ENCODE measurements around the gene EEF1G. TPM values are rescaled to one million over a fixed set of nuclear protein-coding genes. Genes with fewer than 3 reads are reported as not detected.

EEF1G gene
- total and polyA plus RNA-seq, 9 of the 15 experiments (the other 6 are each of a cell fraction or from before 2014, with no cell fraction given) = 985 to 2,349 (median 2,035) TPM

DNA sequence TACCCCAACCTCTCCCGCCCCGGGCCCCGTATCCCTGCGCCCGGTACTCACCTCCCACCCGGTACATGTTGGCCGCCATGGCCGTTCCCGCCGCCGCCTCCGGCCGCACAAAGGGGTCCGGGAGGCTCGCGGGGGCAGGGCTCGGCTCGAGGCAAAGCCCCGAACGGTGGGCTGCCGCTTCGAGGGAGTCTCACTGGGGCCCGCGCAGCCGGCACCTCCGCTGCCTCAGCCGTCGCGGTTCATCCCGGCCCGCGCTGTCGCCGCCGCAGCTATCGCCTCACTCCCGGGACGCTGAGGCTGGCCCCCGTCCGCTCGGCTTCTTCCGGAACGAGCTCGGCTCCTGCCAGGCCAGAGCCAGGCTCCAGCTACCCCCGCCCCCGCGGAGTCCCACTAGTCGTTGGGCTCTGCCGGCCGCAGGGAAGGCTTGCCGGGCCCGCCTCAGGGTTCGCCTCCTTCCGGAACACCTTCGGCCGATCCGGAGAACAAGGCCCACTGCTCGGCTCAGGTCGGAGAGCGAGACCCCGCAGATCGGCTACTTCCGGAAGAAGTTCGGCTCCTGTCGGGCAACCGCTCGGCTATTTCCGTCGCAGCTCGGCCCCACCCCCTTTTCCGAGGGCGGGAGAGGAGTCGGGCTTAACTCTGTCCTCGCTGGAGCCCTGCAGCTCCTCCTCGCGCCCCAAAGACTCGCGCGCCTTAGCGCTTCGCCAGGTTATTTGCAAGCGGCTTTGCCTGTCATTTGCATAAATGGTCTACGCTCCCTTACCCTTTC lies 27.9 kb upstream of the EEF1G start, which contains the start of gene MTA2 (continued):
- TF ChIP-seq, protein P1, sequence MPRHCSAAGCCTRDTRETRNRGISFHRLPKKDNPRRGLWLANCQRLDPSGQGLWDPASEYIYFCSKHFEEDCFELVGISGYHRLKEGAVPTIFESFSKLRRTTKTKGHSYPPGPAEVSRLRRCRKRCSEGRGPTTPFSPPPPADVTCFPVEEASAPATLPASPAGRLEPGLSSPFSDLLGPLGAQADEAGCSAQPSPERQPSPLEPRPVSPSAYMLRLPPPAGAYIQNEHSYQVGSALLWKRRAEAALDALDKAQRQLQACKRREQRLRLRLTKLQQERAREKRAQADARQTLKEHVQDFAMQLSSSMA (CRISPR knock-in tag; IDR thresholded peaks at IDR 0.05) = no peak
- TF ChIP-seq TAF15 (IDR thresholded peaks at IDR 0.05; ENCODE audit: low read depth, low read length) (no peak), ZNF785 (CRISPR knock-in tag; IDR thresholded peaks at IDR 0.05) (no peak), DNMT1 (IDR thresholded peaks at IDR 0.05) (no peak), ZNF830 (CRISPR knock-in tag; IDR thresholded peaks at IDR 0.05) (0 out of 2 replicates have a peak, but pooled peaks have one; percentile 36), TBP (optimal IDR thresholded peaks at IDR 0.05; ENCODE audit: low read depth, low read length) (peak; percentile 35), TCFL5 (CRISPR knock-in tag; conservative IDR thresholded peaks at IDR 0.05) (no peak), RBM14 (IDR thresholded peaks at IDR 0.05; ENCODE audit: borderline replicate concordance, insufficient read depth, low read depth, low read length) (no peak), PHB2 (IDR thresholded peaks at IDR 0.05; ENCODE audit: low read depth) (no peak), MTA3 (IDR thresholded peaks at IDR 0.05; ENCODE audit: borderline replicate concordance) (no peak), ZNF551 (CRISPR knock-in tag; IDR thresholded peaks at IDR 0.05) (no peak), RBM34 (IDR thresholded peaks at IDR 0.05; ENCODE audit: borderline replicate concordance, insufficient read depth, low read length) (peak; percentile 64; the same call in 1 of the 2 replicates), ZNF217 (CRISPR knock-in tag; IDR thresholded peaks at IDR 0.05) (no peak)
- TF ChIP-seq, protein P2, sequence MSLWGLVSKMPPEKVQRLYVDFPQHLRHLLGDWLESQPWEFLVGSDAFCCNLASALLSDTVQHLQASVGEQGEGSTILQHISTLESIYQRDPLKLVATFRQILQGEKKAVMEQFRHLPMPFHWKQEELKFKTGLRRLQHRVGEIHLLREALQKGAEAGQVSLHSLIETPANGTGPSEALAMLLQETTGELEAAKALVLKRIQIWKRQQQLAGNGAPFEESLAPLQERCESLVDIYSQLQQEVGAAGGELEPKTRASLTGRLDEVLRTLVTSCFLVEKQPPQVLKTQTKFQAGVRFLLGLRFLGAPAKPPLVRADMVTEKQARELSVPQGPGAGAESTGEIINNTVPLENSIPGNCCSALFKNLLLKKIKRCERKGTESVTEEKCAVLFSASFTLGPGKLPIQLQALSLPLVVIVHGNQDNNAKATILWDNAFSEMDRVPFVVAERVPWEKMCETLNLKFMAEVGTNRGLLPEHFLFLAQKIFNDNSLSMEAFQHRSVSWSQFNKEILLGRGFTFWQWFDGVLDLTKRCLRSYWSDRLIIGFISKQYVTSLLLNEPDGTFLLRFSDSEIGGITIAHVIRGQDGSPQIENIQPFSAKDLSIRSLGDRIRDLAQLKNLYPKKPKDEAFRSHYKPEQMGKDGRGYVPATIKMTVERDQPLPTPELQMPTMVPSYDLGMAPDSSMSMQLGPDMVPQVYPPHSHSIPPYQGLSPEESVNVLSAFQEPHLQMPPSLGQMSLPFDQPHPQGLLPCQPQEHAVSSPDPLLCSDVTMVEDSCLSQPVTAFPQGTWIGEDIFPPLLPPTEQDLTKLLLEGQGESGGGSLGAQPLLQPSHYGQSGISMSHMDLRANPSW (CRISPR knock-in tag; IDR thresholded peaks at IDR 0.05) = no peak
- TF ChIP-seq, protein P3, sequence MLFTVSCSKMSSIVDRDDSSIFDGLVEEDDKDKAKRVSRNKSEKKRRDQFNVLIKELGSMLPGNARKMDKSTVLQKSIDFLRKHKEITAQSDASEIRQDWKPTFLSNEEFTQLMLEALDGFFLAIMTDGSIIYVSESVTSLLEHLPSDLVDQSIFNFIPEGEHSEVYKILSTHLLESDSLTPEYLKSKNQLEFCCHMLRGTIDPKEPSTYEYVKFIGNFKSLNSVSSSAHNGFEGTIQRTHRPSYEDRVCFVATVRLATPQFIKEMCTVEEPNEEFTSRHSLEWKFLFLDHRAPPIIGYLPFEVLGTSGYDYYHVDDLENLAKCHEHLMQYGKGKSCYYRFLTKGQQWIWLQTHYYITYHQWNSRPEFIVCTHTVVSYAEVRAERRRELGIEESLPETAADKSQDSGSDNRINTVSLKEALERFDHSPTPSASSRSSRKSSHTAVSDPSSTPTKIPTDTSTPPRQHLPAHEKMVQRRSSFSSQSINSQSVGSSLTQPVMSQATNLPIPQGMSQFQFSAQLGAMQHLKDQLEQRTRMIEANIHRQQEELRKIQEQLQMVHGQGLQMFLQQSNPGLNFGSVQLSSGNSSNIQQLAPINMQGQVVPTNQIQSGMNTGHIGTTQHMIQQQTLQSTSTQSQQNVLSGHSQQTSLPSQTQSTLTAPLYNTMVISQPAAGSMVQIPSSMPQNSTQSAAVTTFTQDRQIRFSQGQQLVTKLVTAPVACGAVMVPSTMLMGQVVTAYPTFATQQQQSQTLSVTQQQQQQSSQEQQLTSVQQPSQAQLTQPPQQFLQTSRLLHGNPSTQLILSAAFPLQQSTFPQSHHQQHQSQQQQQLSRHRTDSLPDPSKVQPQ (CRISPR knock-in tag; IDR thresholded peaks at IDR 0.05; ENCODE audit: borderline replicate concordance) = no peak
- TF ChIP-seq, protein P4, sequence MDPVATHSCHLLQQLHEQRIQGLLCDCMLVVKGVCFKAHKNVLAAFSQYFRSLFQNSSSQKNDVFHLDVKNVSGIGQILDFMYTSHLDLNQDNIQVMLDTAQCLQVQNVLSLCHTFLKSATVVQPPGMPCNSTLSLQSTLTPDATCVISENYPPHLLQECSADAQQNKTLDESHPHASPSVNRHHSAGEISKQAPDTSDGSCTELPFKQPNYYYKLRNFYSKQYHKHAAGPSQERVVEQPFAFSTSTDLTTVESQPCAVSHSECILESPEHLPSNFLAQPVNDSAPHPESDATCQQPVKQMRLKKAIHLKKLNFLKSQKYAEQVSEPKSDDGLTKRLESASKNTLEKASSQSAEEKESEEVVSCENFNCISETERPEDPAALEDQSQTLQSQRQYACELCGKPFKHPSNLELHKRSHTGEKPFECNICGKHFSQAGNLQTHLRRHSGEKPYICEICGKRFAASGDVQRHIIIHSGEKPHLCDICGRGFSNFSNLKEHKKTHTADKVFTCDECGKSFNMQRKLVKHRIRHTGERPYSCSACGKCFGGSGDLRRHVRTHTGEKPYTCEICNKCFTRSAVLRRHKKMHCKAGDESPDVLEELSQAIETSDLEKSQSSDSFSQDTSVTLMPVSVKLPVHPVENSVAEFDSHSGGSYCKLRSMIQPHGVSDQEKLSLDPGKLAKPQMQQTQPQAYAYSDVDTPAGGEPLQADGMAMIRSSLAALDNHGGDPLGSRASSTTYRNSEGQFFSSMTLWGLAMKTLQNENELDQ (CRISPR knock-in tag; IDR thresholded peaks at IDR 0.05; ENCODE audit: borderline replicate concordance) = 0 out of 2 replicates have a peak, but pooled peaks have one; percentile 32
- TF ChIP-seq, protein P5, sequence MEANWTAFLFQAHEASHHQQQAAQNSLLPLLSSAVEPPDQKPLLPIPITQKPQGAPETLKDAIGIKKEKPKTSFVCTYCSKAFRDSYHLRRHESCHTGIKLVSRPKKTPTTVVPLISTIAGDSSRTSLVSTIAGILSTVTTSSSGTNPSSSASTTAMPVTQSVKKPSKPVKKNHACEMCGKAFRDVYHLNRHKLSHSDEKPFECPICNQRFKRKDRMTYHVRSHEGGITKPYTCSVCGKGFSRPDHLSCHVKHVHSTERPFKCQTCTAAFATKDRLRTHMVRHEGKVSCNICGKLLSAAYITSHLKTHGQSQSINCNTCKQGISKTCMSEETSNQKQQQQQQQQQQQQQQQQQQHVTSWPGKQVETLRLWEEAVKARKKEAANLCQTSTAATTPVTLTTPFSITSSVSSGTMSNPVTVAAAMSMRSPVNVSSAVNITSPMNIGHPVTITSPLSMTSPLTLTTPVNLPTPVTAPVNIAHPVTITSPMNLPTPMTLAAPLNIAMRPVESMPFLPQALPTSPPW (CRISPR knock-in tag; IDR thresholded peaks at IDR 0.05) = peak; percentile 28; the same call in 1 of the 2 replicates

Measured in K562 (cell line).